KMS-11 (cell line): ENCODE measurements around the gene DISC1.

Source experiments
- H2AFZ ChIP-seq: fragments of 200-600 bp; sonication (generic); 2 replicates; pipeline ENCODE4 v1.6.1; 2016; ENCODE audit warnings: antibody characterized with exemption, mixed run types, low read depth
- H3K27ac ChIP-seq: fragments of 200-600 bp; sonication (generic); 2 replicates; pipeline ENCODE4 v1.6.1; 2016; ENCODE audit warnings: mild to moderate bottlenecking, mixed run types
- H3K27me3 ChIP-seq: fragments of 200-600 bp; sonication (generic); 2 replicates; pipeline ENCODE4 v1.6.1; 2017; ENCODE audit warnings: mild to moderate bottlenecking, low read depth, mixed run types, moderate library complexity; ENCODE audit not compliant: insufficient read depth
- H3K36me3 ChIP-seq: fragments of 200-600 bp; sonication (generic); 2 replicates; pipeline ENCODE4 v1.6.1; 2017; ENCODE audit warnings: mild to moderate bottlenecking, mixed run types; ENCODE audit not compliant: insufficient read depth
- H3K4me1 ChIP-seq: fragments of 200-600 bp; sonication (generic); 2 replicates; pipeline ENCODE4 v1.6.1; 2016; ENCODE audit warnings: mild to moderate bottlenecking, low read depth, mixed run types; ENCODE audit not compliant: poor library complexity, severe bottlenecking
- H3K4me2 ChIP-seq: fragments of 200-600 bp; sonication (generic); 2 replicates; pipeline ENCODE4 v1.7.0; 2016; ENCODE audit warnings: mild to moderate bottlenecking, mixed run types
- H3K4me3 ChIP-seq: fragments of 200-600 bp; sonication (generic); IDR thresholded peaks from 2 replicates; pipeline ENCODE4 v1.6.1; 2017; ENCODE audit warnings: low read depth, low read length, mixed read lengths; ENCODE audit not compliant: insufficient read depth
- H3K79me2 ChIP-seq: fragments of 200-600 bp; sonication (generic); 2 replicates; pipeline ENCODE4 v1.6.1; 2016; ENCODE audit warnings: low read depth, mixed run types; ENCODE audit not compliant: insufficient read depth
- H3K9ac ChIP-seq: fragments of 200-600 bp; sonication (generic); 2 replicates; pipeline ENCODE4 v1.6.1; 2016; ENCODE audit warnings: mild to moderate bottlenecking, mixed run types
- H4K20me1 ChIP-seq: fragments of 200-600 bp; sonication (generic); 2 replicates; pipeline ENCODE4 v1.6.1; 2016; ENCODE audit warnings: mild to moderate bottlenecking, mixed run types; ENCODE audit not compliant: insufficient read depth
- CTCF ChIP-seq: fragments of 200-600 bp; sonication (generic); conservative IDR thresholded peaks from 2 replicates; pipeline ENCODE4 v1.6.1; 2017; ENCODE audit warnings: low read depth, mild to moderate bottlenecking, antibody characterized with exemption, low read length, moderate library complexity, mixed read lengths

The DISC1 gene

GRCh38 chr1:231596337-231596791, 30.2 kb upstream of the DISC1 start:
- TF ChIP-seq CTCF: no peak
- Histone ChIP-seq H3K27me3 (no peaks in the 10 kb centered on the region), H3K4me2 (no peak overlapping the region), H3K27ac (no peak overlapping the region), H3K4me1 (no peaks in the 10 kb centered on the region), H3K9ac (no peak overlapping the region), H2AFZ (no peak overlapping the region), H3K4me3 (no peak overlapping the region), H3K79me2 (no peaks in the 10 kb centered on the region), H4K20me1 (no peaks in the 10 kb centered on the region), H3K36me3 (no peaks in the 10 kb centered on the region)

GRCh38 chr1:231597971-231598370, 28.6 kb upstream of the DISC1 start:
- no peaks in the 10 kb centered on the region for H3K36me3 ChIP-seq
- no peaks in the 10 kb centered on the region for H4K20me1 ChIP-seq
- no peaks in the 10 kb centered on the region for H3K27me3 ChIP-seq
- no peak for TF ChIP-seq CTCF
- H3K27ac ChIP-seq: no peak overlapping the region
- no peak overlapping the region for H3K9ac ChIP-seq
- H3K4me1 ChIP-seq: no peaks in the 10 kb centered on the region
- no peak overlapping the region for H3K4me3 ChIP-seq
- no peaks in the 10 kb centered on the region for H3K79me2 ChIP-seq
- no peak overlapping the region for H2AFZ ChIP-seq
- no peak overlapping the region for H3K4me2 ChIP-seq

GRCh38 chr1:231600458-231600976, 26.1 kb upstream of the DISC1 start:
- H3K9ac ChIP-seq: no peak overlapping the region
- H4K20me1 ChIP-seq: no peaks in the 10 kb centered on the region
- H3K79me2 ChIP-seq: no peaks in the 10 kb centered on the region
- no peak overlapping the region for H2AFZ ChIP-seq
- no peaks in the 10 kb centered on the region for H3K4me1 ChIP-seq
- no peak overlapping the region for H3K4me3 ChIP-seq
- no peak overlapping the region for H3K4me2 ChIP-seq
- H3K27me3 ChIP-seq: no peaks in the 10 kb centered on the region
- no peak overlapping the region for H3K27ac ChIP-seq
- H3K36me3 ChIP-seq: no peaks in the 10 kb centered on the region
- no peak for TF ChIP-seq CTCF

- Histone ChIP-seq H3K9ac (no peak overlapping the region), H2AFZ (no peak overlapping the region), H3K4me2 (no peak overlapping the region), H3K27ac (no peak overlapping the region), H3K79me2 (no peaks in the 10 kb centered on the region), H3K36me3 (no peaks in the 10 kb centered on the region), H3K27me3 (no peaks in the 10 kb centered on the region), H4K20me1 (no peaks in the 10 kb centered on the region), H3K4me1 (no peaks in the 10 kb centered on the region), H3K4me3 (no peak overlapping the region)
- TF ChIP-seq CTCF: no peak
Observed at GRCh38 chr1:231601824-231602672, 24.5 kb upstream of the DISC1 start.
